Hematopoietic multipotent progenitor cell treated with erythropoietin and hydrocortisone succinate and interleukin-3 and kit ligand, for 4 days (in vitro differentiated cells): ENCODE results near the gene SDHB.
"Not testable (repeated sequence)": the region's sequence is repeated elsewhere in the genome, so short reads cannot be mapped to it uniquely, and the experiment has no call there.

Experiments used
- DNase-seq: peaks from one replicate; pipeline ENCODE4 v3.0.0-alpha.2; 2015

SDHB gene

DNA sequence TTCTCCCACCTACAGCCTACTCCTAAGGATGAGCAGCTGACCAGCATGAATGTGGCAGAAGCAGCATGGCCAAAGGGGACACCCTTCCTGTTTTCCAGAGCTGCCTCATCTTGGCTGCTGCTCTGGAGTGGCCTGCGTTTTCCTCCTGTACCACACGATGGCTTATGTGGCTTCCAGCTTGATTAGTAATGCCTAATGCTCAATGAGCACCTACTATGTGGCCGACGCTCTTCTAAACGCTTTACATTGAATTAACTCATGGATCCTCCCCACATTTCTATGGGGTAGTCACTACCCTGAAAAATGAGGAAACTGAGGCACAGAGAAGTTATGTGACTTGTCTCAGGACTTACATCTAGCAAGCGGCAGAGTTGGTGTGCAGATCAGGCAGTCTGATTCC lies 18.0 kb upstream of the SDHB start:
- no peak for DNase-seq

DNA sequence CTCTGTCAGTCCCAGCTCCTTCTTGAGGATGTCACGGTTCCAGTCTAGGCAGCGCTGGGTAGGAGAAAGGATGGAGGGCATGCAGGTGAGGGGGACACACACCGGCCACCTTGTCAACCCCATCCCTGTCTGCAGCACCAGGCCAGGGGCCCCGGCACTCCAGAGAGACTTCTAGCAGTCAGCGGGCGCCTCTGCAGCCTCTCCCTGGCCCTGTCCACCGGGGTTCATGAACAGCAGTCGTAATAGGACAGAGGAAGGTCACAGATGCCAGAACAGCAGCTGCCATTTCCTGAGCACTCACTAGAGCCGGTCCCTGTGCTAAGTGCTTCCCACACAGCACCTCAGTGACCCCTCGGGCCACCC lies 16.3 kb upstream of the SDHB start:
- DNase-seq, result no peak

DNA sequence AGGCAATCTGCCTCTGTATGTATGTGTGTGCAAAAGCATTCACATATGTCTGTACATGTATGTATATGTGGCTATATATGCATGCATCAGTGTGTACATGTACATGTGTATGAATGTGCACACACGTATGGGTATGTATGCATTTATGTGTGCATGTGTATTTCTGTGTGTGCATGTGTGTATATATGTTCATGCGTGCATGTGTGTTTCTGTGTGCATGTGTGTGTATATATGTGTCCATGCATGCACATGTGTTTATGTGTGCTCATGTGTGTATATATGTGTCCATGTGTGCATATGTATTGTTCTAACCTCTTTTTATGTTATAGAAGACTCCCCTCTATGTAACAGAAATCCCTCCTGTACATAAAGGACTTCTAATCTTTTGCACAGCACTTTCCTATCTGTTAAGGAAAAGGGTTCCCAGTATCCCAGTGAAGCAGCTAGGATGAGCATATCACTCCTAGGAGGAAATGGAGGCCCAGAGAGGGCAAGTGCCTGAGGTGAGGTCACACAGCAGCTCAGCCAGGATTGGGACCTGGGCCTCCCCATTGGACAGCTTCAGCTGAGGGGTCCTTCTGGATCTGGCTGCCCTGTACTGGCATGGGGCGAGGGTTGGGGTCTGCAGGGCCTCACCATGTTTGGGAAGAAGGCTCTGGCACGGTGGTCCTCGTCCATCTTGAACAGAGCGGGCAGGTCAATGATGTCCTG lies 15.8 kb upstream of the SDHB start:
- DNase-seq, result no peak

DNA sequence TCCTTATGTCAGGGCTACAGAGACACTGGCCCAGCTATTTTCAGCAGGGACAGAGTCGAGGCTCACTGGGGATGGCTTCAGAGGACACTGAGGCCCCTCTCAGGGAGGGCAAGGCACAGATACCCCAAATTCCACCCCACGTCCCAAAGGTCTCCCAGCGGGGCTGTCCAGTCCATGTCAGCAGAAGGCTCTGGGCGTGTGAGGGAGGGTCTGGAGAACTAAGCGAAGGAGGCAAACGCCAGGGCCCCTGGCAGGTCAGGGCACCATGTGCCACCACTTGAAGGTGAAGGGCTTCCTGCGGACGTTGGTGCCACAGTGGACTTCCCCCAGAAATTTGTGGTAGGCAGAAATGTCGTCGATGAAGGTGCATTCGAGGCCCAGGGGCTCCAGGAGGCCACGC lies 15.0 kb upstream of the SDHB start:
- no peak for DNase-seq

DNA sequence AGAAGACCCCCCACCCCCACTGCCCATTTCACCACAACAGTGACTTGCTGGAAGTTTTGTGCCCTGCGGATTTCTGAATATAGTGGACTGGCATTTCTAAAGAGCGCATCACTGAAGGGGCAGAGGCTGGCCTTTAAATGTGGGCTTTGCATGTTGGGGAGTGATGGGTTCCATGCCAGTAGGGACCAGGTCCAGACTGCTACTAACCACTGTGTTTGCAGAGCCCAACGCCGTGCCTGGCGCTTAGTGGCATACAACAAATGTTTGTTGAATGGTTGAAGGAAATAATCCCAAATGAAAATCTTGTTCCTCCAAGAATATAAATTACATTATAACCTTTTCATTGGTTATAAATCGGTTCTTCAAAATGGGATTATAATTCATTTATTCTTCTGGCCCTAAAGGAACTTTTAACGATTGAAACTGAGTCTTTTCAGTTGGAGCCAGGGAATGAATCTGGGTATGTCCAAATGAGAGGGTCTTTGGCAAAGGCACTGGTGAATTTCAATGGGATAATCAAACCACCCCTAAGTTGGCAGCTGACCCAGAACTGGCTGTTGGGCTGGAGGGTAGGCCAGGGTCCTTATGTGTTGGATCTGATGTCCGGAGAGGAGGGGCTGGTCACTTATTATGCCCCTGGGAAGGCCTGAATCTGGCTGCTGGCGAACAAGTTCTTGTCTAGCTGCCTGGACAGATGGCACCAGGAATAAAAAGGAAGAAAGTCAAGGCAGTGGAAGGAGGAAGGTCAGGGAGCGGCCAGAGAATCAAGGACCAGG lies 13.8 kb upstream of the SDHB start:
- DNase-seq, result no peak

- peak; percentile 67 for DNase-seq
Observed at GRCh38 chr1:17067069-17067426, 13.2 kb upstream of the SDHB start.

- DNase-seq, result peak; percentile 74
Observed at GRCh38 chr1:17066361-17067068, 12.7 kb upstream of the SDHB start.

GRCh38 chr1:17065666-17066065 lies 11.8 kb upstream of the SDHB start:
- DNase-seq, result no peak

DNA sequence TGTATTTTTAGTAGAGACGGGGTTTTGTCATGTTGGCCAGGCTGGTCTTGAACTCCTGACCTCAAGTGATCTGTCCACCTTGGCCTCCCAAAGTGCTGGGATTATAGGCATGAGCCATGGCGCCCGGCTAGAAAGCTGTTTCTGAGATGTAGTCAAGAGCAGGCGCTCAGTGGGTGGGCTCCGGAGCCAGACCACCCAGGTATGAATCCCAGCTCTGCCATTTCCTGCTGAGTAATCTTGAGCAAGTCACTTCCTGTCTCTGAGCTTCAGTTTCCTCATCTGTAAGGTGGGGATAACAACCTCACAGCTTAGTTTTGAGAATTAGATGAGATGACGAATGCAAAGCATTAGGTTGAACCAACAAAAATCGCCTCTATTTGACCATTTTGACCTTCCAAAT lies 8.9 kb upstream of the SDHB start:
- DNase-seq, result not testable (repeated sequence)

DNA sequence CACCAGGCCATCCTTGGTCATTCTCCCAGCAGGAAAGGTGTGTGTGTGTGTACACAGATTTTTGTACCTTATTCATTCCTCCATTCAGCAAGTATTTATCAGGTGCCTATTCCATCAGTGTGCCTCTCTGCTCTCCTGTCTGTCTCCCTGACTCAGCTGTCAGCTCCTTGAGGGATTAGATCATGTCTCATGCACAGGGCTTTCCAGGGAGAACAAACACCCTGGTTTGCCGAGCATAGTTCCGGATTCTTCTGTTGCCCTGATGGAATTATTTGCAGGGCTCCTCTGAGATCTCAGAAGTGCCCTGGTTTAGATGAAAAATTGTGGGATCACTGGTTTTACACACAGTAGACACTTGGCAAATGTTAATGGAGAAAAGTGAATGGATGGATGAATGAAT lies 8.1 kb upstream of the SDHB start:
- DNase-seq, result no peak

DNA sequence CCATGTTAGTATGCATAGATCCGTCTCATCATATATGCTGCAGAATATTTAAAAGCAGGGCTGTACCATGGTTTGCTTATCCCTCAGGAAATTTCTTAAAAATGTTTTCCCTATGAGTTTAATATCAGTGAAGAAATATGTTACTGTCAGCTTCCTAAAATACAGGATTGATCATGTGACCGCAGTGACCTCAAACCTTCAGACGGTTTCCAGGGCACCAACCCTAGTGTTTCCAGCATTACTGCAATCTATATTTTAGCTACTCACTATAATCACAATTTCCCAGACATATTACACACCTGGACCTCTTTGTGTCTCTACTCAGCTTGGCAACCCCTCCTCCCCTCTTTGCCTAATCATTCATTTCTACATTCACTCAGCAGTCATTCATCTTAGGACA lies 7.7 kb upstream of the SDHB start:
- peak; percentile 30 for DNase-seq

- DNase-seq, result peak; percentile 68
Observed at GRCh38 chr1:17060306-17060749, 6.5 kb upstream of the SDHB start.

DNA sequence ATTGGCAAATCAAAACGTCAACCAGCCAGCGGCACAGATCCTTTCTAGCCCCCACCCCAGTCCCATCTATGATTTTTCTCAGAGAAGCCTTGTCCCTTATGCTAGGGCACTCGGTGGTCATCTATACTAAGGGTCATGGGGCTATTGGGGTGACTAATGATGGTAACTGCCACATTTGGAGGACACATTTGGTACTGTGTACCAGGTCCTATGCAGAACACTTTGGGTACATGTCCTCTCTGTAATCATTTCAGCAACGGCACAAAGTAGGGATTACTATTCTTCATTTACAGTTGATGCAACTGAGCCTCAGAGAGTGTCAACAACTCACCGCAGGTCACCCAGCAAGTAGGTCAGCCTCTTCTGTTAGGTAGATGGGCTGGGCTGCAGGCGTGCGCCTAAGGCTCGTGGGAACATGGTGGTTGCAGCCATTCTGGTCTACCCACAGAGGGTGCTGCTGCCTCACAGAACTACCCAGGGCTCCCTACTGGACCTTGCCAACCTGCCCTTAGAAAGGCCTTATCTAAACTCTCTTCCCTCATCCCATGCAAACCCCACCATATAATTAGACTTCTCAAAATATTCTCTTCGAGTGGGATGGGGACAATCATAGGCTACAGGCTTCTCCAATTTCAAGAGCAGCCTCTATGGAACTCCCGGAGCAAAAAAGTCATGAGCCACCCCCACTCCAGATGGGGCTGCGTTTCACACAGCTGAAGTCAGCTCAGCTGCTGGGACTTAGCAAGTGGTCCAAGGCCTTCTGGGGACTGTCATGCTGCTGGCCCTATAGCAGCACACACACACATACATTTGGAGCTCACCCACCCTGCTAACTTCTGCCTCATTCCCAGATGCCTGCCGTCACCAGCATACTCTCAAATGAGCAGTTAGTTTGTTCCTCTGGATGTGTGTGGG lies 5.8 kb upstream of the SDHB start:
- peak; percentile 87 for DNase-seq

DNA sequence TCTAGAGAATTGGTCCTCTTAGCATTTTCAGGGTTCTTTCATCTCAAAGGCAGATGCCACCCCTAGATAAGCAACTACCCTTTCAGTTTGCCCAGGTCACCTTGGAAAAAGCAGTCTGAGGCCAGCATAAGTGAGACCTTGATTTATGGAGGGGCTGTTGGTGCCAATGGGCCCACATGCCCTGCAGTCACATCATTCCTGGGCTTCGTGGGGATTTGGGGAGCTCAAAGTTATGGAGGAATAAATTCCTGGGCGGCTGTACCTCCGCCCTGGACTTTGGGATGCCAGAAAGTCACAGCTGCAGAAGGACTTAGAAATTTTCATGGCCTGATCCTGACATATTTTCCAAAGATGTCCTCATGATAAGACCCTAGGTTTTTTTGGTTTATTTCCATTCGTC lies 2.7 kb upstream of the SDHB start:
- no peak for DNase-seq

- DNase-seq, result no peak
Observed at GRCh38 chr1:17055801-17056200, 2.0 kb upstream of the SDHB start.

- DNase-seq, result peak; percentile 10
Observed at GRCh38 chr1:17053086-17053684, 647 bp downstream of the SDHB start.

DNA sequence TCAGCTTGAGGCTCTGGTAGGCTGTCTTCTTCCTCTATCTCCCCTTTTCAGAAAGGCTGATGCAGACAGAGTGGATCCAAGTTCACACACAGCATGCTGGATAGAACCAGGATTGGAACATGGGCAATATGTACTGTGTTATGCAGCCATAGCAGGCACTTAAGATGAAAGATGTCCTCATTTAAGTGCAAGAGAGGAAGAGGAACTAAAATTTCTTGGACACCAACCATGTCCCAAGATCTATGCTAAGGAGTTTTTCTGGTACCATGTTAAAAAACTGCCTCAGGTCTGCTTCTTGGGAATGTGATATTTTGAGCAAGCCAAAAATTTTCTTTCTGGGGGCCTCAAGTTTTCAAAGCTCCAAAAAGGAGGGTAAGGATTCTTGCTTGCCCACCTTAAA lies 1.2 kb downstream of the SDHB start:
- no peak for DNase-seq

- no peak for DNase-seq
Observed at GRCh38 chr1:17052038-17052437, 1.8 kb downstream of the SDHB start.

GRCh38 chr1:17047924-17048323 lies 5.9 kb downstream of the SDHB start:
- no peak for DNase-seq

DNA sequence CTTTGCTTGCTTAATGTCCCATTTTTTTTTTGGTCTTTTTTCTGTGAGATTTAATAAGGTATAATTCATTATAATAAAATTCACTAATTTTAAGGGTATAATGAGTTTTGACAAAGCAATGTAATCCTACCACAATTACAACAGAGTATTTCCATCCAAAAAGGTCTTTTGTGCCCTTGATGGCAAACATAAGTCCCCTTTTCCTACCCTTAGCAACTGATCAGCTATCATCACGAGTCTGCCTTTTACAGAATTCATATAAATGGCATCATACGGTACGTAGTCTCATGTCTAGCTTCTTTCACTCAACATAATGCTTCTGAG lies 7.5 kb downstream of the SDHB start:
- DNase-seq, result no peak

GRCh38 chr1:17045634-17046333 lies 8.0 kb downstream of the SDHB start:
- peak; percentile 83 for DNase-seq

DNA sequence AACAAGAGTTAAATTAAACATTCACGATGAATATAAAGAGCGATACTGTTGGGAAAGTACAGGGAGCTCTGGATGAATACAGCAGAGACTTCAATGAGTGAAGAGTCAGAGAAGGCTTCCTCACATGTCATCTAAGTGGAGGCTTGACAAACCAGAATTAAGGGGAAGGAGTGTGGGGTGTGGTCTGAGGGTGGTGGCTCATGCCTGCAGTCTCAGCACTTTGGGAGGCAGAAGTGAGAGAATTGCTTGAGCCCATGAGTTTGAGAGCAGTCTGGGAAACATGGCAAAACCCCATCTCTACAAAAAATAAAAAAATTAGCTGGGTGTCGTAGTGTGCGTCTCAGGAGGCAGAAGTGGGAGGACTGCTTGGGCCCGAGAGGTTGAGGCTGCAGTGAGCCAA lies 8.7 kb downstream of the SDHB start:
- peak; percentile 45 for DNase-seq
